ENCODE data around the gene GRID1.

Gene GRID1

DNA sequence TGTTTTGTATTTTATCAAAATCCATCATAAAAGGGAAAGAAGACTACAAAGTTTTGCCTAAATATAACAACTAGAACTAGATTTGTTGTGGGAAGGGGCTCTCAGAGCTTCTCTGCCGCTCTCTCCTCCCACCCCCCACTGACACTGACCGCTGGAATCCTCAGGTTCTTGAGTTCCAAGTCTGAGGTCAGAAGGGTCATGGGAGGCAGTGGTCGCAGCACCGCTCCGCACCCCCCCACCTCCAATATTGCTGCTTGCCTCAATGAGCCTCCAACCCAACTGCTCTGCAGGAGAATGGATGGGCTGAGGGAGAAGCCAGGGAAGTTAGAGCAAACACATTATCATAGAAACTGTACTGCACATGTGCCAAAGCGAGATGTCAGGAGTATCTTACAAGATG lies 359.4 kb downstream of the GRID1 start:
- no peak for DNase-seq

DNA sequence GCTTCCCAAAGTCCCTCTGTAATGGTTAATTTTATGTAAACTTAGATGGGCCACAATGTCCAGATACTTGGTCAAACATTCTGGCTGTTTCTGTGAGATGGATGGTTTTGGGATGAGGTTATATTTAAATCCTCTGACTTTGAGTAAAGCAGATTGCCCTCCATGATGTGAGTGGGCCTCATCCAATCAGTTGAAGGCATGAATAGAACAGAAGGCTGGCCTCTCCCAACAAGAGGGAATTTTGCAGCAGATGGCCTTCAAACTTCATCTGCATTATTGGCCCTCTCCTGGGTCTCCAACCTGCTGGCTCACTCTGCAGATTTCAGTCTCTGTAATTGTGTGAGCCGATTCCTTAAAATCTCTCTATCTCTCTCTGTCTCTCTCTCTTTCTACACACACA lies 362.3 kb downstream of the GRID1 start:
- peak; percentile 17 for DNase-seq

DNA sequence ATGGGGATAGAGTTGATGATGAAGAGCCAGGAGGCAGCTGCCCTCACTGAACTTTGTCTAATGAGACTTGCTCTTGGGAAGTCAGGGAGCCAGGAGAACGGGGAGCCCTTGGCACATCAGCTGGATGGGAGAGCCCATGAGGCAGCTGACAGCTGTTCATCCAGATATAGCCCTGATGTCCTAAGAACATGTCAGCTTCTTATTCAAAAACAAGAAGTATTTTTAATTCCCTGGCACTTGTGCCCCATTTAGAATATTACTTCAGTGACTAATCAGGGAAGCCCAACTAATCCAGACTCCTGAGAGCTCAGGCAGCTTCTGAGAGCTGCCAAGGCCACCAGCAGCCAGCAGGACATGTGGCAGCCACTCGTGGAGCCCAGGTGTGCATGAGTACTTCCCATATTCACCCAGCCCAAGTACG lies 363.4 kb downstream of the GRID1 start:
- no peak for DNase-seq

DNA sequence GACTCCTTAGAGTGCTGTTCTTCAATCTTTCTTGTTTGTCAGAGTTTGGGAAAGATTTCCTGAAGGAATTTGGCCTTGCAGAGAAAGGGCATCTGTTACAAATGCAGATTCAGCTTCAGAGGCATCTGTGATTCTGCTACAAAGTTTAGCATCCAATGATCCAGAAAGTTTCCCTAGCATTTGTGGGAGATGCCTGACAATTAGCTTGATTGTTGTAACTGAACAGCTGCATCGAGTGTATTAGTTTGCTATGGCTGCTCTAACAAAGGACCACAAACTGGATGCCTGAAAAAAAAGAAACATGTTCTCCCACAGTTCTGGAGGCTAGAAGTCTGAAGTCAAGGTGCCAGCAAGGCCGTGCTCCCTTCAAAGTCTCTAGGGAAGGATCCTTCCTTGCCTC lies 365.1 kb downstream of the GRID1 start:
- no peak for DNase-seq

DNA sequence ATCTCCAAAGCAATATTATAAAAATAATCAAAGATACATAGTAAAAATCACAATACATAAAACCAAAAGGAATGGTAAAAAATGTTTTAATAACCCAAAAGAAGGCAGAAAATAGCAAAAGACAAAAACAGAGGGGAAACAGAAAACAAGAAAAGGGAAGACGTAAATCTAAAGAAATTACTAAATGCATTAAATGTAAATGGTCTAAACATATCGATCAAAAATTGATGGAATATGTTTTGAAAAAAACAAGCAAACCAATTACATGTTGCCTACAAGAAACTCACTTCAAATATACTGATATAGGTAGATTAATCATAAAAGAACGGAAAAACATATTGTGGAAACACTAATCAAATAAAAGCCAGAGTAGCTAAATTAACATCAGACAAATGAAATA lies 369.1 kb downstream of the GRID1 start:
- no peak for DNase-seq

DNA sequence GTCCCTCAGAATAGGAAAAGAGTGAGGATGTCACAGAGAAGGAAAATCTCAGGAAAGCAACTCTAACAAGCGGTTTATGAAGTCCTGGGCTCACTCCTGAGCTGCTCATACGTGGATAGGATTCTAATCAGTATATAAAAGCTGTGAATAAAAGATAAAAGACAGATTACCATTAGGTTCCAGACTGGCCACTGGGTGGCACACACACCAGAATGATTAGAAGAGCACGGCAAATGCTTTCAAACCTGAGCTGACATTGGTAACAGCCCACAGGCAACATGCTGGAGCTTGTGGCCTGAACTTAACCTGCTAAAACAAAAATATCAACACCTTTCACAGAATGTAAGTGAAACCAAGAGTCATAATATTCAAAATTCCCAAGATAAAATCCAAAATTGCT lies 370.8 kb downstream of the GRID1 start:
- DNase-seq = no peak

DNA sequence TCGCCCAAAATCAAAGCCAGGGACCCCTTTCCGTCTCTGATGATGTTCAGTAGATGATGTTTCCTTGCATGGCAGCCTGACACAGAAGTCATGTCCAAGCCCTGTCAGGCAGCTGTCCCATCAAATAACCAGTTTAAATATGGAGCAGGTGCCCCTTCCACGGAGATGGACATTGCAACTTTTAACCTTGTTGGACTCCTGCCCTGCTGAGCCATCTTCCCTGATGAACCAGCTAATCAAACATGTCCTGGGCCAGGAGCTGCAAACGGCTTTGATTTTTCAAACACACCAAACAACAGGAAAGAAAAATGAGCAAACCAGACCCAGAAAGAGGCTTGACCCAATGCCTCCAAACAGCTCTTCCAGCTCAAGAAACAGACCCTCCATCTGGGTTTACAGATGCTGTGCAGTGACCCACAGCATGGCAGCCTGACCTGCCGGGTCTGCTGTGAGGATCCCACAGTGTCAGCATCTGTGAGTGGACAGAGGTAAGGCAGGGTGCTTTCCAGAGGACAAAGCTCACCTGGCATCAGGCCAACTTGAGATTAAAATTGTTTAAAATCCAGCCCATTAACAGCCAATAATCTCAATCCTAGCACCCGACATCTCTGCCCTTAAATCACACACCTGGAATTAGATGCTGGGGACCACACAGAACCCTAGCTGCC lies 372.6 kb downstream of the GRID1 start:
- no peak for DNase-seq

DNA sequence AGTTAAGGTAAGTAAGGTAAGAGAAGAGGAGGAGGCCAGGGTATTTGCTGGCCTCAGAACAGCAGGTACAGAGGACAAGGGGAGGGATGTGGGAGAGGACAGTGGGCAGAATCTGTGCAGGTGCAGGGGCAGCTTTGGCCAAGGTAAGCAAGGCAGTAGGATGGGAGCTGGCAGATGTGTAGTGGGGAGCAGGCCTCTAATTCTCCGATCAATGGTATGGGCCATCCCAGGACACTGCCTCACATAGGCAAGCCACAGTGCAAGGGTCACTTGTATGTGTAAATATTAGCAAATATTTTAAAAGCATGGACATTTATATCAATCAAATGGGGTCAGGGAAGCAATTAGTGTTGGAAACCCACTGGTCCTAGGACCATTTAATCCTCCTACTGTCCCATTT lies 373.5 kb downstream of the GRID1 start:
- DNase-seq = no peak

DNA sequence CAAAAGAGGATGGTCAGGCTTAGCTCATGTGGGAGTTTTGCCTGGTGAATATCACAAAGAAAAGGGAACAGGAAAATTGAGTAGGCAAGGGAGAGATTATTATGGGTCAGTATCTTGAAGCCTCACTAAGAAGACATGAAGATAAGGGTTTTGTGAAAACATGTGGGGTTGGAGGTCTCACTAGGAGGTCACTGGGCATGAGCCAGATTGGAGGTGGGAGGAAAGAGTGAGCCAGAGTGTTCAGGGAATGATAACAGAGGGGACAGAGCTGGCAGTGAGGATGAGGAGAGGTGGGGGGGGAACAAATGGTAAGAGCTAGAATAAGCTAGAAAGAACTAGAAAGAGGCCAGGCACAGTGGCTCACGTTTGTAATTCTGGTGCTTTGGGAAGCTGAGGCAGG lies 374.3 kb downstream of the GRID1 start:
- no peak for DNase-seq

DNA sequence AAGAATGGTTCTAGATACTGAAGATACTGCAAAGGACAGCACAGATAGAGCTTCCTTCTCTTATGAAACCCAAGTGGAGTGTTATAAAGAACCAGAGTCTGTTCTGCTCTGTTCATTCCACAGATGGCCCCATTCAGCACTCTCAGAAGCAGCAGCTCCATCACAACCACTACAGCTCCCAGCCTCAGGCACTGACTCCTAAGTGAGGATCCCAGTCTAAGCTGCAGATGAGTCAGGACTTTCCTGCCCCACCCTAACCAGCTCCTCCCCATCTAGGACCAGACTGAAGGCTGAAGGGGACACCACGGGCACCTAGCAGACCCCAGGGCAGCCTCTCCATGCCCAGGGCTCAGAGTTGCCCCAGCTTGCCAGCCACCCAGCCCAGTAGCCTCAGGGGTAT lies 379.8 kb downstream of the GRID1 start:
- DNase-seq = no peak

DNA sequence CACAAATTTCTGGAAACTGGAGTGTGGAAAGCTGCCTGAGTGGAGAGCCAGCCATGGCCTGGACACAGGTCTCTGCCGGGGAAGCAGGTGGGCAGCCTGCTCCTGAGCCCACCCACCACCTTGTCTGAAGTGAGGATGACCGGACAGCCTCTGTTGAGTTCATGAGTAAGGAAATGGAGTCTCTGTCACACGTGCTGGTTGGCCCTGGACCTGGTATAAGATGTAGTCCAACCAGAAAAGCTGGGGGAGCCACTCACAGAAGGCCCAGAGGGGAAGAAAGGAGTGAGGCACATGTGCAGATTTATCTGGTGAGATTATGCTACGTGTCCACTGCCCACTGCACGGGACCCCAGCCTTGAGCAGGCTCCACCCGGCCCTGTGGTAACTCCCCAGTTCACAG lies 383.5 kb downstream of the GRID1 start:
- DNase-seq = no peak

DNA sequence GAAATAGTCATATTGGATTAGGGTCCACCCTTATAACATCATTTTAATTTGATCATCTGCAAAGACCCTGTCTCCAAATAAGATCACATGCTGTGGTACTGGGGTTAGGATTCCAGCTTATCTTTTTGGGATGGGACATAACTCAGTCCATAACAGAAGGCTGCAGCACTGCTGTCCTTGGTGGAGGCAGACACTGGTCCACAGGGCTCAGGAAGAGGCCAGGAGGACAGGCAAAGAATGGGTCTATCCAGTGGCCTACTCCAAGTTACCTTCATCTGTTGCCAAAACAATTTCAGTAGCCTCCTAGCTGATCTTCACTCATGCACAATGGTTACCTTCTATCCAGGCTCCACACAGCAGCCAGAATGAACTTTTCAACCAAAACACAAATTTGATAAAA lies 387.0 kb downstream of the GRID1 start:
- no peak for DNase-seq

DNA sequence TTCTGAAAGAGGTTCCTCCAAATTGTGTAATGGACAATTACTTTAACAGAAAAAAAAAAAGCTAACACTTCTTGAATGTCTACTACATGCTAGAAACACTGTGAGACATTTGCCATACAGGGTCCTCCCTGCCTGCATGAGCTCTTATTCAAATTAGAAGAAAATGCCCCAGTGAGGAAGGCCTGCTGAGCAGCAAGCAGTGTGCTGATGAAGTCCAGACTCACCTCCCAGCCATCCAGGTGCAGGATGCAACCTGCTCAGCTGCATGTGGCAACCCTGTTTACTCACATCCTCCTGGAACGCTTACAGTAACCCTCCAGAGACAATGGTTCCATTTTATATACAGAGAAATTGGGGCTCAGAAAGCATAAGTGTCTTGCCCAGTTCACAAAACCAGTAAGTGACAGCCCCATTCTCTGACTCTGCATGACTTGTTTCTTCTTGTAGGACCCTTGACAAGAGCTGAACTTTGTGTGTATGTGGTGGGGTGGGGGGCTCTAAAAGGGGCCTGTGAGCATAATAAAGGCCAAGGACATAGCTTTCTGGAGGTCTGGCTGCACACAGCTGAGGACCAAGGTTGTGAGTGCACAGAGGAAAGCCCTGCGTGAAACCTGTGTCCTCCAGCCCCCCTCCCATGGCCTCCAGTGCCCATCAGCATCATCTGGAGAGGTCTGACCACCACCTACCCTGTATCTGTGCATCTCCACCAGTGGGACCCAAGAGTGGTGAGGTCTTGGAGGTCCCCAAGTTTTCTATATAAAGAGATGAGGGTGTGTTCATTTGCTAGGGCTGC lies 387.8 kb downstream of the GRID1 start:
- no peak for DNase-seq

DNA sequence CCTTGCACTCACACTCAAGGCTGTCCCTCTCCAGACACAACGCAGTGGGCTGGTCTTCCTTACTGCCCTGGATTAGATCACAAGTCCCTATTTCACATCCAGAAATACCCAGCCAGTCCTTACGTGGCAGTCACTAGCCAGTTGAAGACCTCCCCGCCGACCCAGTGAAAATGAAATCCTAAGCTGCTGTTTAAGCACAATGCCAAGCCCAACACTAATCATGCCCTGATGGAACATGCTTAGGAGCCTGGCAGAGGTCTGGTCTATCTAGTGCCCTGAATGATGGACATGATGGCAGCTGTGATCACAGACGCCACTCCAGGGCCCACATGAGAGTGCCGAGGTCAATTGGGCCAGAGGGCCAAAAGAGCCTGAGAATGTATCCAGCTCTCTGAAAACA lies 389.0 kb downstream of the GRID1 start:
- DNase-seq = no peak

DNA sequence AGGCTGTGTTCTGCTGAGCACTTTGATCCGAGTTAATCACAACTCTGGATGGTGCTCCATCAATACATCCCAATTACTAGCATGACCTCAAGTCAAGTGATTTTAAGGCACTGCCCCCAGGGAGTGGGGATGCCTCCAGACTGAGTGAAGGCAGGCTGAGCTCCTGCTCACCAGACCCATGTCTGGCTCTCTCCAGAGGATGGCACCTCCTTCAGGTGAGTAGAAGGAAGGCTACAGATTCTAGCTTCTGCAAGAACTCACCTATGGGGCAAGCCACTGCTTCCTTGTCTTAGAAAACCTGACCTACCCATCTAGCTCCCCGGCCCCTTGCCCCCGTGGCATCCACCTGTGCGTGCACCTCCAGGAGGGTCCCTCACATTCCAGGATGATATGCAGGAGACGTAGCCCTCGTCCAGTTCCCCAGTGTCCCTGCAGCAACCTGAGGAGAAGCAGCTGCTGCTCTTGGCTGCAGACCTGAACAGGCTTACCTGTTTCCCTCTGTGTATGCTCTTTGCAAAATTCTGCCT lies 390.3 kb downstream of the GRID1 start:
- DNase-seq = no peak

DNA sequence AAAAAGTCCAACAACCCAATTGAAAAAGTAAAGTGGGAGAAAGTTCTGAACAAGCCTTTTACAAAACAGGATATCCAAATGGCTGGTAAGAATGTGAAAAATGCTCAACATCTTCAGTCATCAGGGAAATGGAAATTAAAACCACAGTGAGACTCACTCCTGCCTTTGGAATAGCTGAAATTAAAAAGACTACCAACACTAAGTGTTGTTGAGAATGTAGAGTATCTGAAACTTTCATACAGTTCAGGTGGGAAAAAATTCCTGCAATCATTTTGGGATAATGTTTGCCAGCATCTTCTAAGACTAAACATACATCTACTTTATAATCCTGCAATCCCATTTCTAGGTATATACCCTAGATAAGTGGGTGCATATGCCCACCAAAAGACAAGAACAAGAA lies 395.1 kb downstream of the GRID1 start:
- no peak for DNase-seq

DNA sequence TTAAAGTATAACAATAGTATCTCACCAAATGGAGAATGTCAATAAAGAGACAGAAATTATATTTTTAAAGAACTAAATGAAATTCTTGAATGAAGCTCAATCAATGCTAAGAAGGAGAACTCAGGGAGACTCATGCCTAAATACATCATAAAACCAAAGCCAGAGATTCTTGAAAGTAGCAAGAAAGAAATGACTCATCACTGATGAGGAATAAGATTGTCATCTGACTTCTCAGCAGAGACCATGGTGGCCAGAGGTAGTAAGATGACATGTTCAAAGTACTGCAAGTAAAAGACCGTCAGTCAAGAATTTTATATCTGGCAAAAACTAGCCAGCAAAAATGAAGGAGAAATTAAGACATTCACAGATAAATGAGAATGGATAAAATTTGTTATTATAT lies 399.0 kb downstream of the GRID1 start:
- DNase-seq = no peak

DNA sequence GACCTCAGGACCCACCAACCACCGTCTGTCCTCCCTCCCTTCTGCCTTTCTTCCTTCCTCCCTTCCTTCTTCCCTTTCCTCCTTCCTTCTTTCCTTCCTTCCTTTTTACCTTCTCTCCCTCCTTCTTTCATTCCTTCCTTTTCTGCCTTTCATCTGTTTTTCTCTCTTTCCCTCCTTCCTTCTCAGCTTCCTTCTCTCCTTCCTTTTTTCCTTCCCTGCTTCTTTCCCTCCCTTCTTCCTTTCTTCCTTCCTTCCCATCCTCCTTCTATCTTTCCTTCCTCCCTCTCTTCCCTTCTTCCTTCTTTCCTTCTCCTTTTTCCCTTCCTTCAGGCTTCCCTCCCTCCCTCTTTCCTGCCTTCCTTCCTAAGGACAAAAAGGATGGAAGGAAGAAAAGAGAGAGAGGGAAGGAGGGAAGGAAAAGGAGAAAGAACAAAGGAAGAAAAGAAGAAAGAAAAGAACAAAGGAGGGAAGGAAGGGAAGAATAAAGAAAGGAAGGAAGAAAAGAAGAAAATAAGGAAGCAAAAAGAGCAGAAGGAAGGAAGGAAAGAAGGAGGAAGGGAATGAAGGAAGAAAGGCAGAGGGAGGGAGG lies 405.0 kb downstream of the GRID1 start:
- no peak for DNase-seq

DNA sequence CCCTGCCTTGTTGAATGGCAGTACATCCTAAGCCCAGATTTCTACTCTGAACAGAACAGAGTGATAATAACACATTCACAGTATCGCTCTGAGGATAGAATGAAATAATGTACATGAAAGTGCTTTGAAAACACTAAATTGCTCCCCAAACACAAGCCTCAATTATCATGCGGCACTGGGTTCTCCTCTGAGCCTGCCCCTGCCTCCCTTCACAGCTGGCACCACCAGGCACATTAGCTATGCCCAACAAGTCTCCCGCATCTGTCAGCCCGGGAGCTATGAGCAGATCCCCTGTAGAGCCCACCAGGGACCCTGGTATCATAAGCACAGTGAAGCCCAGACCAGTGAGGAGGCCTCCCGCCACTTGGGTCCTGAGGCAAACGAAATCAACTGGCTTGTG lies 405.5 kb downstream of the GRID1 start:
- DNase-seq = no peak

DNA sequence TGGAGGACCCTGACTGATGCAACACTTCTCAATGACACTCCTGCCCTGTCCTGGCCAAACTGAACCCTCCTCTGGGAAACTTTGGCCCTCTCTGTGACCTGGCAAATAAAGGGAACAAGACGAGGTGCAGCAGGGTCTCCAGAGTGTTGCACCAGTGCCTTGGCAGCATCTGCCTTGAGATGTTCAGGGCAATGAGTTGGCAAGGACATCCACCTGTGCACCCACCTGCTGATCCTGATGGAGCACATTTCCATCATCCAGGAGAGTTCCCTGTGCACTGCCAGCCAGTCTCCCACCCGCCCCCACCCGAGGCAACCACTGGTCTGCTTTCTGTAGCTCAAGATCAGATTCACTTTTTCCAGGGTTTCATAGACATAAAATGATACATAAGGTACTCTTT lies 407.4 kb downstream of the GRID1 start:
- no peak for DNase-seq

DNA sequence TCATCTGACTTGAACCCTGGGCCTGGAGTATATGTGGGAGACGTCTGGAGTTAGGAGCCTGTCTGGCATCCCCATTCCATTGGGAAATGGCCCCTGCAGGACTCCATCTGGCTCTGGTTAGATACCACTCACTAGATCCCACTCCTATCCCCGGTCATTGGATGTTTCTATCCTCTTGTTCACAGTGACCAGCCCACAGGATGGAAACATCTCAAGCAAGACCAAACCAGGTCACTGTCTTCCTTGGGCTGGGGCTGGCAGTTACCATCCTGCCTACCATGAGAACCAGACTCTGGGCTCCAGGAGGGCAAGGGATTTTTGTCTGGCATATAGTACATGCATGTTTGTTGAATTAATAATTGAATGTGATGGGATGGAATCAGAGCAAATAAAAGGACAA lies 415.7 kb downstream of the GRID1 start:
- no peak for DNase-seq

DNA sequence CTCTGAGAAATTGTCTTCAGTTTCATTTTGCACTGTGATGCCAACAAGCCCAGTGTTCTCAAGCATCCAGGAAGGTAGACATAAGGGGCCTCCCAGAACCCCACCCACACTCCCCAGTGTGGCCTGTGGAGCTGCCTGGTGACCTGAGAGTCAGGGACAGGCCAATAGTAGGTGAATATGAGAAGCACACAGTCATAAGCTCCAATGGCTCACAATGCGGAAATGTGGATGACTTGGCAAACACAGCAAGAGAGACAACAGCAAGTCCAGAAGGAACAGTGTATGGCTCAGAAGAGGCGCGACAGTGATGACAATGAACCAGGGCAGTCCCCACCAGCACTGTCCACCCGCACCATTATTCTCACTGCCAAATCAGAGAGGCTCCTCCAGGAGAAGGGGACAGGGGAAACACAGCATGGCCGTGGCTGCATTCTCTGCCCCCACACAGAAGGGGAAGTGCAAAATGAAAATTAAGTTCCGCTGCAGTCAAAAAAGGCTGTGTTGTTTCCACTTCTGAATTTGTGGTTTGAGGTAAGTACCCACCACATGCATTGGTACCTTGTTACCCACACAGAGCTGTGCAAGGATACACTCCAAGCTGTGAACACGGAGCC lies 419.8 kb downstream of the GRID1 start:
- no peak for DNase-seq

DNA sequence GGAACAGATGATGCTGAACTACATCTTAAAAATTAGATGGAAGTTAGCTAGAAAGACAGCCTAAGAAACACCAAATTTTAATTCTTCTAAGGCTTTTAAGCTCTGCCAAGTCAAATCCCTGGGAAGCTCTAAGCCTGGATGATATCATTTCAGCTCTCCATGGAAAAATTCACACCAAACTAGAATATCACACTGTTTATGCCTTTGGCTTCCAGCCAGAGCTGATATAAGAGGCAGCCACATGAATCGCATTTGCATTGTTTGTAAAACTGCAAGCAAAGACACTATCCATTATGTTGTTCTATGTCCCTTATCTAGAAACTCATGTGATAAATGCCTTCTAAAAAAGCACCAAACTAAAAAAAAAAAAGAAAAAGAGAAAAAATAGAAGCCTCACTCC lies 430.4 kb downstream of the GRID1 start:
- DNase-seq = no peak

DNA sequence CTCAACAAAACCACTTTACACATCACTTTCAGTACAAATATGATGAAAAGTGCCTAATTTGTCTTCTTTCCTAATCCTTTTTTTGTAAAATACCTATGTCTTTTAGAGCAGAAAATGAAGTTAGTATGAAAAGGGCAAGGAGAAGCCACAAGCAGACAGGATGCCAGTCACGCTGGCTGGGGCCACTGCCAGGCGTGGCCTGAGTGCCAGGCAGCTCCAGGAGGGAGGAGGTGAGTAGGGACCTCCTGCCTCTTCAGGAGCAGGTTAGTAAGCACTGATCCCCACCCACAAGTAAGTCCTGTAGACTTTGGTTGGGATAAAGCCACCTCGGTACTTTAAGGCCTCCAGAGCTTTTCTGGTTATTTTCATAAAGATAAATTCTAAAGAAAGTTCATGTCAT lies 432.0 kb downstream of the GRID1 start:
- no peak for DNase-seq
